SK-N-MC (cell line): ENCODE measurements around the gene CENPN.

Experiments
- EZH2 ChIP-seq: fragments of 200-600 bp; sonication (generic); IDR thresholded peaks from one replicate; pipeline ENCODE4 v1.6.1; 2017; ENCODE audit warnings: antibody characterized with exemption
- POLR2AphosphoS5 ChIP-seq: IDR thresholded peaks from 2 replicates; pipeline ENCODE4 v1.6.1; 2012; ENCODE audit warnings: mild to moderate bottlenecking, low read depth, low read length, borderline replicate concordance

DNA sequence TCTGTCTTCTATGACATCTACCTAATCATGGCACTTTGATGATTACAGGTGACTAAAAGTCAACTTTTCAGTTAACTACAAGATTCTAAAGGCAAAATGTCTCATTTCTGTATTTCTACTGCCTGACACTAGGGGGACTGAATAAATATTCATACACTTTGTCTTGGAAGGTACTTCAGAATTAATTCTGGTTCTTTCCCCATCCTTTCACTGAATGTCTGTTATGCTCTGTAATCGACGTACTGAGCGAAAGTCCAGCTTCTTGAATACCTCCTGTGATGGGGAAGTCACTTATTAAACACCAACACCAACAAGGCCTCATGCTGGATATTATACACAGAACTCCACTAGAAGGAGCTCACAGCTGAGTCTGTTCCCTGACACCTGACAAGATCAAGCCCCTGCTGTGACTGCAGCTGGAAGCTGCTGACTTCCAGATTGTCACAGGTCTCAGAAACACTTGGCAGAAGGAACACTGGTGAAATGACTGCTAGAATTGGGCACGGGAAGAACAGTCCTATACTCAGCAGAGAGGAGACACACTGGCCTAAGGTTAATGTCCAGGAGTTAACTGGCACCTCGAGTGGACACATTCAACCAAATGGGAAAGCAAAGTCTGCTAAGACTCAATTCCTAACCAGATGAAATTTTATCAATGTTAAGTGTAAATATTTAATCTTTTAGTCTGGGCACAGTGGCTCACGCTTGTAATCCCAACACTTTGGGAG lies 32.2 kb upstream of the CENPN start:
- no peak for TF ChIP-seq EZH2
- TF ChIP-seq POLR2AphosphoS5 = no peak
